OCI-LY3 (cell line): ENCODE results near the gene CPT1C.

Source experiments
- H2AFZ ChIP-seq: fragments of 200-600, 300-600 bp; shearing (Covaris generic); 2 replicates; pipeline ENCODE4 v1.6.0; 2014; ENCODE audit warnings: antibody characterized with exemption, low read depth, low read length
- H3K27ac ChIP-seq: fragments of 200-600, 300-600 bp; sonication (generic); 2 replicates; pipeline ENCODE4 v1.5.1; 2014; ENCODE audit warnings: mild to moderate bottlenecking, low read length, moderate library complexity, mixed read lengths
- H3K27me3 ChIP-seq: fragments of 200-600, 300-600 bp; sonication (generic); 2 replicates; pipeline ENCODE4 v1.6.1; 2014; ENCODE audit warnings: low read depth, low read length, mixed read lengths
- H3K36me3 ChIP-seq: fragments of 200-600, 300-600 bp; sonication (generic); replicated peaks from 2 replicates; pipeline ENCODE3; 2014; ENCODE audit warnings: low read depth, low read length, mixed read lengths
- H3K4me1 ChIP-seq: fragments of 300-600, 200-600 bp; sonication (generic); 2 replicates; pipeline ENCODE4 v1.6.1; 2014; ENCODE audit warnings: low read length, mixed read lengths
- H3K4me2 ChIP-seq: fragments of 200-600, 300-600 bp; sonication (generic); 2 replicates; pipeline ENCODE4 v1.6.1; 2014; ENCODE audit warnings: low read length, mixed read lengths
- H3K4me3 ChIP-seq: fragments of 300-600, 200-600 bp; sonication (generic); 2 replicates; pipeline ENCODE4 v1.5.1; 2014; ENCODE audit warnings: antibody characterized with exemption, mild to moderate bottlenecking, low read length, moderate library complexity
- H3K79me2 ChIP-seq: fragments of 300-600, 200-600 bp; shearing (Covaris generic); 2 replicates; pipeline ENCODE4 v1.6.1; 2014; ENCODE audit warnings: mild to moderate bottlenecking, low read length, mixed read lengths
- H3K9ac ChIP-seq: fragments of 300-600, 200-600 bp; shearing (Covaris generic); 2 replicates; pipeline ENCODE4 v1.6.0; 2014; ENCODE audit warnings: mild to moderate bottlenecking, low read length, moderate library complexity
- H3K9me3 ChIP-seq: fragments of 200-600, 300-600 bp; shearing (Covaris generic); 2 replicates; pipeline ENCODE4 v1.6.1; 2014; ENCODE audit warnings: low read length, mixed read lengths; ENCODE audit not compliant: insufficient read depth
- H4K20me1 ChIP-seq: fragments of 200-600, 300-600 bp; sonication (generic); 2 replicates; pipeline ENCODE4 v1.6.1; 2016; ENCODE audit warnings: low read length, mixed read lengths; ENCODE audit not compliant: insufficient read depth
- CTCF ChIP-seq: fragments of 200-600, 300-600 bp; sonication (generic); IDR thresholded peaks from 2 replicates; pipeline ENCODE4 v1.5.1; 2014; ENCODE audit warnings: antibody characterized with exemption, low read length, low read depth
- EZH2phosphoT487 ChIP-seq: fragments of 200-600 bp; shearing (Covaris generic); IDR thresholded peaks from 2 replicates; pipeline ENCODE4 v1.6.1; 2018; ENCODE audit warnings: antibody characterized with exemption, mixed run types, low read depth

Gene CPT1C

GRCh38 chr19:49727217-49728030, 36.5 kb downstream of the CPT1C start:
- Histone ChIP-seq H3K4me2 (no peak overlapping the region), H3K4me3 (no peak overlapping the region), H3K4me1 (no peaks in the 10 kb centered on the region), H3K27me3 (no peaks in the 10 kb centered on the region), H3K27ac (no peak overlapping the region), H3K9ac (no peak overlapping the region), H3K79me2 (no peaks in the 10 kb centered on the region), H2AFZ (no peak overlapping the region), H4K20me1 (no peaks in the 10 kb centered on the region), H3K9me3 (no peaks in the 10 kb centered on the region), H3K36me3 (no peaks in the 10 kb centered on the region)
- TF ChIP-seq CTCF (no peak), EZH2phosphoT487 (no peak)

DNA sequence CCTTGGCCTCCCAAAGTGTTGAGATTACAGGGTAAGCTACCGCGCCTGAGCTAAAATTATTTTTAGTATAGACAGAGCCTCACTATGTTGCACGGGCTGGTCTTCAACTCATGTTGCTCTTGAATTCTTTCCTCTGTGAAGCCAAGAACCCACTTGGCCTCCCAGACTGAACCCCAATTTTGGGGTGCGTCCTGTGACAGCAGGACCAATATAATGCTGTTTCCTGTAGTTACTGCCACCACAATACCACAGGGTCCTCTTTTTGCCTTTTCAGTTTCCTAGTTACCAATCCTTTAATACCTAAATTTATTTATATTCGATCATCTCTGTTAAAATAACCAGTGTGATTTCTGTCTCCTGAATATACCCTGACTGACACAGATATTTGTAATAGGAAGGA, 39.2 kb downstream of the CPT1C start:
- Histone ChIP-seq H3K36me3 (no peaks in the 10 kb centered on the region), H2AFZ (no peak overlapping the region), H3K27ac (no peak overlapping the region), H3K9ac (no peak overlapping the region), H3K79me2 (no peaks in the 10 kb centered on the region), H3K4me2 (no peak overlapping the region), H3K4me3 (no peak overlapping the region), H3K9me3 (no peaks in the 10 kb centered on the region), H3K27me3 (no peaks in the 10 kb centered on the region), H4K20me1 (no peaks in the 10 kb centered on the region), H3K4me1 (no peaks in the 10 kb centered on the region)
- no peak for TF ChIP-seq EZH2phosphoT487
- no peak for TF ChIP-seq CTCF

- Histone ChIP-seq H4K20me1 (no peaks in the 10 kb centered on the region), H3K4me3 (no peak overlapping the region), H3K4me2 (no peak overlapping the region), H3K79me2 (no peaks in the 10 kb centered on the region), H3K4me1 (peaks cover 4% of the 10 kb centered on the region), H3K27ac (no peak overlapping the region), H2AFZ (no peak overlapping the region), H3K27me3 (no peaks in the 10 kb centered on the region), H3K9me3 (no peaks in the 10 kb centered on the region), H3K9ac (no peak overlapping the region), H3K36me3 (no peaks in the 10 kb centered on the region)
- no peak for TF ChIP-seq EZH2phosphoT487
- TF ChIP-seq CTCF: no peak
Observed at GRCh38 chr19:49738268-49738667, 47.4 kb downstream of the CPT1C start.

- Histone ChIP-seq H3K79me2 (no peaks in the 10 kb centered on the region), H3K27me3 (no peaks in the 10 kb centered on the region), H3K9ac (no peak overlapping the region), H3K36me3 (no peaks in the 10 kb centered on the region), H3K4me2 (no peak overlapping the region), H4K20me1 (no peaks in the 10 kb centered on the region), H3K4me1 (peaks cover 4% of the 10 kb centered on the region), H3K27ac (no peak overlapping the region), H3K4me3 (no peak overlapping the region), H3K9me3 (no peaks in the 10 kb centered on the region), H2AFZ (no peak overlapping the region)
- TF ChIP-seq CTCF: no peak
Observed at GRCh38 chr19:49739098-49739497, 48.2 kb downstream of the CPT1C start.
